NK-92 (cell line): ENCODE data around the gene SCAMP2.
"Not testable (repeated sequence)": the region's sequence is repeated elsewhere in the genome, so short reads cannot be mapped to it uniquely, and the experiment has no call there.

Experiments used
- DNase-seq: peaks from one replicate; lab custom pipeline; 2025; ENCODE audit not compliant: unreplicated experiment; lab: John Stamatoyannopoulos, UW

Gene SCAMP2

GRCh38 chr15:74890665-74890960 is 17.4 kb upstream of the SCAMP2 start:
- no peak for DNase-seq

- no peak for DNase-seq
These were observed 16.9 kb upstream of the SCAMP2 start, which contains the start of gene MPI for GRCh38 chr15:74889883-74890664. TSS of gene MPI (plus strand) at chr15:74890042. CDS start at chr15:74890074, 32 bp downstream.

DNA sequence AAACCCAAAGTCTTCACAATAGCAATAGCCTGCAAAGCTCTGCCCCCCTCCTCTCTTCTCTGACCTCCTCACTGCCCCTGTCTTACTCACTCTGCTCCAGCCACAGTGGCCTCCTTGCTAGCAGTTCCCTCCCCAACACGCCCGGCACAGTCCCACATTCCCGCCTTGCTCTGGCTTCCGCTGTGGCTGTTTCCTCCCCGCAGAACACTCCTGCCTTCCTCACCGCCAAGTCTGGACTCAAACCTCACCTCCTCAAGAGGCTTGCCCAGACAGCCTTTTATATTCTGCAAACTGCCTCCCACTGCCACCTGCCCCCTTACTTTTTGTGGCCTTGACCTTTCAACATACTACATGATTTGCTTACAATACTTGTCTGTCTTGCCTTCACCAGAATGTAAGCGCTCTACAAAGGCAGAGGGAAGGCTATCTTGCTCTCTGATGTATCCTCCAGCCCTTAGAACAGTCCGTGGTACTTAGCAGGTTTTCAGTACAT is 16.3 kb upstream of the SCAMP2 start:
- no peak for DNase-seq

DNA sequence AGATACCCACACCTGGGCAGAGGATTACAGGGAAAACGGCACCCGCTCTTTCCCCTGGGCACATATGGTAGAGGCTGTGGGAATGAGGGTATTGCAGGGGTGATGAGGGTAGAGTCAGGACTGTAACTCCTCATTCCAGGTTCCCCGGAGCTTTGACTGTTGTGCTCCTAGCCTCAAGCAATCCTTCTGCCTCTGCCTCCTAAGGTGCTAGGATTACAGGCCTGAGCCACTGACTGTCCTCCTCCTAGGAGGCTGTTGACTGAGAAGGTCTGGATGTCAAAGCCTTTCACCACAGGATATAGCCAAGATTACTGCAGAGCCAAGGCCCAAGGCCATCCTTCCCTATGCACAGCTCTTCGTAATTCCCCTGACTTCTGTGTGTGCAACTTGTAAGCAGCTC is 15.6 kb upstream of the SCAMP2 start:
- no peak for DNase-seq

GRCh38 chr15:74887537-74888193 is 14.5 kb upstream of the SCAMP2 start:
- DNase-seq, result not testable (repeated sequence)

DNA sequence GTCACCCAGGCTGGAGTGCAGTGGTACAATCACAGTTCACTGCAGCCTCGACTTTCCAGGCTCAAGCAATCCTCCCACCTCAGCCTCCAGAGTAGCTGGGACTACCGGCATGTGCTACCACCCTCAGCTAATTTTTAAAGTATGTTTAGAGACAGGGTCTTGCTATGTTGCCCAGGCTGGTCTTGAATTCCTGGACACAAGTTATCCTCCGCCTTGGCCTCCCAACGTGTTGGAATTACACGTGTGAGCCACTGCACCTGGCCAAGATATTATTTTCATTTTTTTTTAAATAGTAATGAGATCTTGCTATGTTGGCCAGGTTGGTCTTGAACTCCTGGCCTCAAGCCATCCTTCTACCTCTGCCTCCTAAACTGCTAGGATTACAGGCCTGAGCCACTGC is 12.3 kb upstream of the SCAMP2 start:
- DNase-seq, result no peak

- DNase-seq, result no peak
These were observed 11.5 kb upstream of the SCAMP2 start for GRCh38 chr15:74884428-74885223.

GRCh38 chr15:74882528-74882927 is 9.4 kb upstream of the SCAMP2 start:
- DNase-seq, result no peak

DNA sequence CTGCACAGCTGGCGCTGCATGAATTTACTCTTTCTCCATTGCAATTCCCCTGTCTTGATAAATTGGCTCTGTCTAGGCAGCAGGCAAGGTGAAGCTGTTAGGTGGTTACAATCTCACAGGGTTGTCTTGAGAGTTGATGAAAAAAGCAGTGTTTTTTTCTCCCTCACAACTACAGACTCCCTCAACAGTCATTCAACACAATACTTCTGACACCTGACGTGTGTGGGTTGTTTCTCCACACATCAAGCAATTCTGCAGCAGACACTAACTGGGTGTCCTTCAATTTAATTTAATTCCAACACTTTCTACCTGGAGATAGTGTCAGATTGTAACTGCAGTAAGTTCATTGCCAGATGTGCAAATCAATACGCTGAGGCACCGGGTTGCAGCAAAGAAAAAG is 5.1 kb upstream of the SCAMP2 start:
- DNase-seq, result no peak

DNA sequence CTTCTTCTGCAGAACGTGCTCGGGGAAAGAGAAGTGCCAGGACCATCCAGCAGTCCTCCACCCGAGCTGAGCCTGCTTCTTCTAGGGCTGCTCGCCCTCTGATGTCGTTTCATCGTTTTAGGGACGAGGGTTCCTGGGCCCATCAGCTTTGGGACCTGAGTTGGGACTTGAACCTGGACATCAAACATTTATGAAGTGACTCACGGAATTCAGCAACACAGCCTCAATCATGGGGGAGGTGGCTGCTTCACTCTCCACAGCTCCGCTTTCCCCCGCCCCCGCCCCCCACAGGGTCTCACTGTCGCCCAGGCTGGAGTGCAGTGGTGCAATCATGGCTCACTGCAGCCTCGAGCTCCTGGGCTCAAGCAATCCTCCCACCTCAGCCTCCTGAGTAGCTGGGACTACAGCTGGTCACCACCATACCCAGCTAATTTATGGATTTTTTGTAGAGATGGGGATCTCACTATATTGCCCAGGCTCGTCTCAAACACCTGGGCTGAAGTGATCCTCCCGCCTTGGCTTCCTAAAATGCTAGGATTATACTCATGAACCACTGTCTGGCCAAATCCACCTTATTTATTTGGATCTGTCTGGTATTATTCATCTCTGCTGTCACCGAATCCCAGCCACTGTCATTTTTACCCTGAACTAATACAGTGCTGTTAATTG is 725 bp upstream of the SCAMP2 start:
- DNase-seq, result no peak

GRCh38 chr15:74872702-74873035 is 496 bp downstream of the SCAMP2 start:
- DNase-seq, result no peak

GRCh38 chr15:74870436-74871215 is 2.5 kb downstream of the SCAMP2 start:
- no peak for DNase-seq

DNA sequence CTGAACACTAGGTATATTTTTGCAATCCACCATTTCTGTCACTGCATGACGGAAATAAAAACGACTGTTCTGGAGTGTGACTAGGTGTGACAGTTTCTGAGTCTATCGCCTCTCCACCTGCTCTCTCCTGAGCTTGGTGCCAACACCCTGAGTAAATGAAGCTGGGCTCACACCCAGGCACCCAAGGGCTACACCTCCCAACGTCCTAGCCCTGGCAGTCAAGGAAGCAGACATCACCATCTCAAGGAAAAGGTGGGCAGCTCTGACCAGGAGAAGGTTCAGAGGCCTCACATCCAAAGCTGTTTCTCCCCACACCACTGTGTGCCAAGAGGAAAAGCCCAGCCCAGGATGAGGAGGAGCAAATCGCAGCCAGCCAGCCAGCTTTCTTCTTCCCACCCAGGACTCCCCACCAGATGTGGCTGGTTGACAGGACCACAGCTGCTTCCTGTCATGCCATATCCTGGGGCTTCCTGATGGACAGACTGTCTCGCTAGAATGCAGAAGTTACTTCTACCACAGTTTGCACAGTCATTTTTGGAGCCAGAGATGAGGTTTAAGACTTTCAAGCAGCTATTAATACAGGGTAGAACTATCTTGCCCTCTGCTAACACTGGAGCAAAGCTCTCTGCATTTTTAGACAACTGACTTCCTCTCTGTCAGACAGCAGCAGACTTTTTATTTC is 3.3 kb downstream of the SCAMP2 start:
- no peak for DNase-seq

DNA sequence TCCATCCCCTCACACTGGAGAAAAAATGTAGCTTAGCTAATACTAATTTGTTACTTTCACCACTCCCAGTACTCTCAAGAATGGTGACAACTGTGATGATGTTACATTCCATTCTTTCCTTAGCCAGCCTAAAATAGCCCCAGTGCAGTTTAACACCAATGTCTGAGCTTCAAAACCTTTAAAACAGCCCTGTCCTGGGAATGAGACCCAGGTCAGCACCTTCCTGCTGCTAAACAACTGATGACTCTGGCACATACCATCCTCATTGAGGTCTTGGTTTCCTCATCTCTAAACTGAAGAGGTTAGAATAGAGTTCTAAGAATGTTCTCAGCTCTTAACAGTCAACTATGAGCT is 3.8 kb downstream of the SCAMP2 start:
- DNase-seq, result no peak

GRCh38 chr15:74868059-74868458 is 5.1 kb downstream of the SCAMP2 start:
- DNase-seq, result no peak

GRCh38 chr15:74867466-74868038 is 5.6 kb downstream of the SCAMP2 start:
- DNase-seq, result no peak

DNA sequence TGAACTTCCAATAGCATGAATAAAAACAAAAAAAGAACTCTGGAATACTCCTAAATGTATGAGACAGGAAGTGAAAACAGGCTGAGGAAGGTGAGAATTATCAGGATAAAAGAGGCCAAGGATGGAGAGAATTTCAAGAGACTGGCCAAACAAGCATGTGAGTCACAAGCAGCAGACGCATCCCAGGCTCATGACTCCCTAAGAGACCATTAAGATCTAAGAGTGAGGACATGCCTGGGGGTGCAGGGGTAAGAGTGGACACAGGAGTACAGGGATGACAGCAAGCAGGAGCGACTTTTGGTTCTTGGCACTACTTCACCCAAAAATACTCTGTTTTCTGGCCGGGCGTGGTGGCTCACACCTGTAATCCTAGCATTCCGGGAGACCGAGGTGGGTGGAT is 7.1 kb downstream of the SCAMP2 start:
- no peak for DNase-seq

- no peak for DNase-seq
These were observed 7.8 kb downstream of the SCAMP2 start for GRCh38 chr15:74865316-74865715.

- DNase-seq, result no peak
These were observed 8.9 kb downstream of the SCAMP2 start for GRCh38 chr15:74864296-74864695.
